ENCODE data around the gene VSIG10.
"Not testable (repeated sequence)": the region's sequence is repeated elsewhere in the genome, so short reads cannot be mapped to it uniquely, and the experiment has no call there.

VSIG10 gene, protein sequence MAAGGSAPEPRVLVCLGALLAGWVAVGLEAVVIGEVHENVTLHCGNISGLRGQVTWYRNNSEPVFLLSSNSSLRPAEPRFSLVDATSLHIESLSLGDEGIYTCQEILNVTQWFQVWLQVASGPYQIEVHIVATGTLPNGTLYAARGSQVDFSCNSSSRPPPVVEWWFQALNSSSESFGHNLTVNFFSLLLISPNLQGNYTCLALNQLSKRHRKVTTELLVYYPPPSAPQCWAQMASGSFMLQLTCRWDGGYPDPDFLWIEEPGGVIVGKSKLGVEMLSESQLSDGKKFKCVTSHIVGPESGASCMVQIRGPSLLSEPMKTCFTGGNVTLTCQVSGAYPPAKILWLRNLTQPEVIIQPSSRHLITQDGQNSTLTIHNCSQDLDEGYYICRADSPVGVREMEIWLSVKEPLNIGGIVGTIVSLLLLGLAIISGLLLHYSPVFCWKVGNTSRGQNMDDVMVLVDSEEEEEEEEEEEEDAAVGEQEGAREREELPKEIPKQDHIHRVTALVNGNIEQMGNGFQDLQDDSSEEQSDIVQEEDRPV

GRCh38 chr12:118103601-118104382, at the start of gene VSIG10:
Gene VSIG10 (minus strand): TSS chr12:118104011. CDS start chr12:118103671, 340 bp downstream.
- no peak for FAIRE-seq

GRCh38 chr12:118151755-118152154, 47.9 kb upstream of the VSIG10 start:
- FAIRE-seq, result no peak

DNA sequence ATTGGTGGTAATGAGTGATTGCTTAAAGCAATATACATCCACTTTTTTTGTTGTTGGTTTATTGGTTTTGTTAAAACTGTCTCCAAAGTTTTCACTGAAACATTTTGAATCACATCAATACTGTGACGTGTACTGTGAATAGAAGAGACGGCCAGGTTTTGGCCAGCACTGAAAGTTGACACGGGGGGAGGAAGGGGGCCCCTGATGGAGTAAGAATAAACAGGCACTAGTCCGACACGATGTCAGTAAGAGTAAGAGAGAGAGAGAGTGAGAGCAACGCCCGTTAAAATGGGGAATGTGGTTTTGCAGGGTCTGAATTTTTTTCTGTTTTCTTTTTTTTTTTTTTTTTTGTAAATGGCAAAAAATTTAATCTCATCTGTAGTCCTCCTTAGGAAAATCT, 46.8 kb upstream of the VSIG10 start:
- FAIRE-seq, result no peak

DNA sequence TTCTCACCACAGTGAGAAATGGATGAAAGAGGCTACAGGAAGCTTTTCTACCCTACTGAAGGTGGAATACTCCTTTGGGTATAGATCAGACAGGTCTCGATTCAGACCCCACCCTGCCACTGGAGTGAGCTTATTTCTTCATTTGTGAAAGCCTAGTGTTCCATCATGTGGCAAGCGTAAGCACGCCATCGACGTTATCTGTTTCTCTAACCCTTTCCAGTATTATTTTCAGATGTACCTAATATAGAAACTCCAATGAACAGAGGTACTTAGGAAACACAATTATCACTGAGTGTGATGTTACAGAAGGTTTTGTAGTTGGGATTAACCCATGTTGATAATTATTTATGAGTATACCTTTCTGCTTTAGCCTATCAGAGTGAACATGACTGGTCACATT, 44.5 kb upstream of the VSIG10 start:
- no peak for FAIRE-seq

DNA sequence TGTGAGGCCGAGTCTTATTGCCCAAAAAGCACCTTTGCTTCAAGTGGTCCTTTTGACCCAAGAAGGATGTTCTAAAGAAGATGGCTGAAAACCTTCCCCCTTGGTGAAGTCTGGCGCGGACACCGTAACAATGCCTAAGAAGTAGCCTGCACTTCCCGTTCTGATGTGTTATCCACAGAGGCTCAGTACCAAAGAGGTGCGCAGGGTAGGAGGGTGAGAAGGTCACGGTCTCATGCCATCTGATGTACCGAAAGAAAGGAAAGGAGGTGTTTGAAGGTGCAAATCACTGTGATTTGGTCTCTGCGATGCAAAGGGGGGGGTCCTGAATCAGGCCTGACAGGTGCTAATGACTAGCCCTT, 42.0 kb upstream of the VSIG10 start:
- FAIRE-seq, result no peak

GRCh38 chr12:118145113-118145797, 41.4 kb upstream of the VSIG10 start:
- no peak for FAIRE-seq

DNA sequence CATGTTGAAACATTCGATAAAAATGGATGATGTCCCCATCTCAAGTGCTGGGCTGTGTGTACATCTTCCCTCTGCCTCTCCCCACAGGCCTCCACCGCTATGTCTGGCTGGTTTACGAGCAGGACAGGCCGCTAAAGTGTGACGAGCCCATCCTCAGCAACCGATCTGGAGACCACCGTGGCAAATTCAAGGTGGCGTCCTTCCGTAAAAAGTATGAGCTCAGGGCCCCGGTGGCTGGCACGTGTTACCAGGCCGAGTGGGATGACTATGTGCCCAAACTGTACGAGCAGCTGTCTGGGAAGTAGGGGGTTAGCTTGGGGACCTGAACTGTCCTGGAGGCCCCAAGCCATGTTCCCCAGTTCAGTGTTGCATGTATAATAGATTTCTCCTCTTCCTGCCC, 40.7 kb upstream of the VSIG10 start:
- no peak for FAIRE-seq

DNA sequence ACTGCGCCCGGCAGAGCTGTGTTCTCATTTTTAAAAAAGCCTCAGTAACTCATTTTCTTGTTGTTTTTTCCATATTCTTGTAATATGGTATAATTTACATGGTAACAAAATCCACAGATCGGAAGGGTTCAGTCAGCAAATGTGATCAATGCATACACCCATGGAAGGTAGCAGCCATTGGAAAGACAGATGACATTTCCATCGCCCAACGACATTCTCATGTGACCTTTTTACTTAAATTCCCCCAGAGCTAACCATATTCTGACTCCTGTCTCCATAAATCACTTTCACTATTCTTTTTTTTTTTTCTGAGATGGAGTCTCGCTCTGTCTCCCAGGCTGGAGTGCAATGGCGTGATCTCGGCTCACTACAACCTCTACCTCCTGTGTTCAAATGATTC, 37.0 kb upstream of the VSIG10 start:
- FAIRE-seq, result no peak

GRCh38 chr12:118137148-118137678, 33.4 kb upstream of the VSIG10 start:
- no peak for FAIRE-seq

- FAIRE-seq, result no peak
These were observed 32.8 kb upstream of the VSIG10 start for GRCh38 chr12:118136559-118137003.

DNA sequence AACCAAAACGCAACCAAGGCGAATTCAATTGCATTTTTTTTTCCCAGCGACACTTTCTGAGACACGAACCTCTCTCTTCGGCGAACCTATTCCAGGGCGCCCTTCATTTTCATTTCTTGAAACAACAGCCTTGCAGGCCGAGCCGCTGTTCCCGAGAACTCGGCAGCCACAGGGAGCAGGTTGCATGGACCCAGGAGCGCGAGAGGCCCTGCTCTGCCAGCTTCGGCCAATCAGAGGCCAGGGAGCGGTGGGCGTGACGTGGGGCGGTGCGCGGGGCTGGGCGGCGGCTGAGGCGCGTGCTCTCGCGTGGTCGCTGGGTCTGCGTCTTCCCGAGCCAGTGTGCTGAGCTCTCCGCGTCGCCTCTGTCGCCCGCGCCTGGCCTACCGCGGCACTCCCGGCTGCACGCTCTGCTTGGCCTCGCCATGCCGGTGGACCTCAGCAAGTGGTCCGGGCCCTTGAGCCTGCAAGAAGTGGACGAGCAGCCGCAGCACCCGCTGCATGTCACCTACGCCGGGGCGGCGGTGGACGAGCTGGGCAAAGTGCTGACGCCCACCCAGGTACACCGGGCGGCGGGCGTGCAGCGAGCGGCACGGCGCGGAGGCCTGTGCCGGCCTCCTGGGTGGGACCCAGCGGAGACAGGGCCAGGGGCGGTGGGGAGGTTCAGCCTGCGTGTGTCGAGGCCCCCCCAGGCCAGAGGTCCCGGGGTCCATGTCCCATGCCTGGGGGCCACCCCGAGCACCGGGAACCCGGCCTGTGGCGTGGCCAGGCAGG, 32.2 kb upstream of the VSIG10 start, which contains the start of gene PEBP1:
PEBP1 (plus strand) TSS at position 337 of the 771 bp plus-strand sequence; CDS start at position 423, 86 bp downstream.
- FAIRE-seq, result no peak

DNA sequence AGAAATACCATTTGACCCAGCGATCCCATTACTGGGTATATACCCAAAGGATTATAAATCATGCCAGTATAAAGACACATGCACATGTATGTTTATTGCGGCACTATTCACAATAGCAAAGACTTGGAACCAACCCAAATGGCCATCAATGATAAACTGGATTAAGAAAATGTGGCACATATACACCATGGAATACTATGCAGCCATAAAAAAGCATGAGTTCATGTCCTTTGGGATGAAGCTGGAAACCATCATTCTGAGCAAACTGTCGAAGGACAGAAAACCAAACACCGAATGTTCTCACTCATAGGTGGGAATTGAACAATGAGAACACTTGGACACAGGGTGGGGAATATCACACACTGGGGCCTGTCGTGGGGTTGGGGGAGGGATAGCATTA, 25.6 kb upstream of the VSIG10 start:
- not testable (repeated sequence) for FAIRE-seq

GRCh38 chr12:118127867-118128266, 24.1 kb upstream of the VSIG10 start:
- no peak for FAIRE-seq

GRCh38 chr12:118126119-118126757, 22.4 kb upstream of the VSIG10 start:
- FAIRE-seq, result no peak

DNA sequence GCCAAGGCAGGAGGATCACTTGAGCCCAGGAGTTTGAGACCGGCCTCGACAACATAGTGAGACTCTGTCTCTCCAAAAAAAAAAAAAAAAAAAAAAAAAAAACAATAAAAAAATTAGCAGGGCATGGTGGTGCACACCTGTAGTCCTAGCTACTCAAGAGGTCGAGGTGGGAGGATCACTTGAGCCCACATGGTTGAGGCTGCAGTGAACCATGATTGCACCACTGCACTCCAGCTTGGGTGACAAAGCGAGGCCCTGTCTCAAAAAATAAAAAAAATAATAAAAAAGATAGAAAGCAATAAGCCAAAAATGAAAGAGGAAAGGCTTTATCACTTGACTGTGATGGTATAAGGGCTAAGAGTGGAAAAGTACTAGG, 21.9 kb upstream of the VSIG10 start:
- FAIRE-seq, result no peak

GRCh38 chr12:118124333-118124874, 20.6 kb upstream of the VSIG10 start:
- no peak for FAIRE-seq

- no peak for FAIRE-seq
These were observed 18.5 kb upstream of the VSIG10 start for GRCh38 chr12:118122264-118122663.

GRCh38 chr12:118120579-118121363, 17.0 kb upstream of the VSIG10 start:
- no peak for FAIRE-seq

GRCh38 chr12:118119449-118119879, 15.7 kb upstream of the VSIG10 start:
- FAIRE-seq, result no peak

- no peak for FAIRE-seq
These were observed 5.3 kb upstream of the VSIG10 start for GRCh38 chr12:118109088-118109487.

Data from endometrium (tissue), 2 donors.